CD14-positive monocyte (primary cell): Measurements from ENCODE around the gene PITPNB. TPM values are rescaled to one million over a fixed set of nuclear protein-coding genes. Genes with fewer than 3 reads are reported as not detected.

Experiments used
- DNase-seq, 3 donors: peaks; one replicate each; pipeline ENCODE4 v3.0.0-alpha.2; 2011 to 2022
- H2AFZ ChIP-seq: 2 replicates; pipeline ENCODE4 v1.6.0; 2012; ENCODE audit warnings: mild to moderate bottlenecking, low read depth, low read length, inconsistent platforms; ENCODE audit not compliant: insufficient read depth, poor library complexity, severe bottlenecking
- H3K27ac ChIP-seq, 2 donors: 1 replicate in 1 of 2; 2 replicates in 1 of 2; pipeline ENCODE4 v1.5.1; 2012 to 2013; ENCODE audit warnings: low read length in 2 of 2, control low read depth in 1 of 2, inconsistent platforms in 1 of 2, low read depth in 1 of 2, mild to moderate bottlenecking in 1 of 2
- H3K27me3 ChIP-seq, 2 donors: one replicate each; pipeline versions ENCODE4 v1.6.0 to v1.6.1; 2011 to 2013; ENCODE audit warnings: low read length in 2 of 2; ENCODE audit not compliant: control insufficient read depth in 2 of 2, insufficient read depth in 2 of 2
- H3K36me3 ChIP-seq, 2 donors: replicated peaks in 1 of 2; 1 replicate in 1 of 2; 2 replicates in 1 of 2; pipeline versions ENCODE4 v1.5.1 to v1.6.1; 2012 to 2013; ENCODE audit warnings: low read length in 2 of 2, control low read depth in 1 of 2, inconsistent platforms in 1 of 2, mild to moderate bottlenecking in 1 of 2; ENCODE audit not compliant: insufficient read depth in 2 of 2, control insufficient read depth in 1 of 2
- H3K4me1 ChIP-seq, 2 donors: 1 replicate in 1 of 2; 2 replicates in 1 of 2; pipeline versions ENCODE4 v1.5.1 to v1.6.1; 2012 to 2013; ENCODE audit warnings: low read length in 2 of 2, control low read depth in 1 of 2, inconsistent platforms in 1 of 2, mild to moderate bottlenecking in 1 of 2, moderate library complexity in 1 of 2; ENCODE audit not compliant: insufficient read depth in 2 of 2, control insufficient read depth in 1 of 2
- H3K4me2 ChIP-seq: replicated peaks from 2 replicates; pipeline ENCODE3; 2012; ENCODE audit warnings: low read length, moderate library complexity, mild to moderate bottlenecking; ENCODE audit not compliant: poor library complexity, severe bottlenecking; ENCODE audit errors: extremely low read depth
- H3K4me3 ChIP-seq, 3 experiments: fragments of 200-600 bp in 1 of 3; sonication (generic) in 1 of 3; replicated peaks in 1 of 3; 1 replicate in 2 of 3; 2 replicates in 1 of 3; pipeline ENCODE4 v1.5.1; 2011 to 2013; ENCODE audit warnings: low read length in 3 of 3, mild to moderate bottlenecking in 3 of 3, control low read depth in 2 of 3, low read depth in 2 of 3, inconsistent platforms in 1 of 3, moderate library complexity in 1 of 3
- H3K79me2 ChIP-seq: 2 replicates; pipeline ENCODE4 v1.6.0; 2012; ENCODE audit warnings: mild to moderate bottlenecking, control low read depth, inconsistent platforms, low read length, moderate library complexity; ENCODE audit not compliant: insufficient read depth
- H3K9ac ChIP-seq: 2 replicates; pipeline ENCODE4 v1.6.0; 2017; ENCODE audit warnings: low read length, mild to moderate bottlenecking; ENCODE audit not compliant: insufficient read depth, poor library complexity, severe bottlenecking
- H3K9me3 ChIP-seq, 2 donors: replicated peaks in 1 of 2; 1 replicate in 1 of 2; 2 replicates in 1 of 2; pipeline versions ENCODE4 v1.5.1 to v1.6.1; 2012 to 2013; ENCODE audit warnings: low read length in 2 of 2, control low read depth in 1 of 2; ENCODE audit not compliant: control insufficient read depth in 1 of 2, insufficient read depth in 1 of 2
- H4K20me1 ChIP-seq: 2 replicates; pipeline ENCODE4 v1.6.0; 2012; ENCODE audit warnings: mild to moderate bottlenecking, low read length, control low read depth, moderate library complexity; ENCODE audit not compliant: insufficient read depth
- H3K27ac Mint-ChIP-seq, 7 donors: one replicate each; pipeline ENCODE4 v1.8.0; 2020; ENCODE audit warnings: mild to moderate bottlenecking in 7 of 7, mixed read lengths in 7 of 7, moderate library complexity in 6 of 7, inconsistent platforms in 2 of 7
- H3K27me3 Mint-ChIP-seq, 3 donors: one replicate each; pipeline ENCODE4 v1.8.0; 2021 to 2022; ENCODE audit warnings: low read depth in 3 of 3, mild to moderate bottlenecking in 3 of 3, mixed read lengths in 3 of 3, moderate library complexity in 3 of 3, inconsistent platforms in 1 of 3
- H3K36me3 Mint-ChIP-seq, 2 donors: one replicate each; pipeline ENCODE4 v1.8.0; 2020; ENCODE audit warnings: mixed read lengths in 2 of 2, inconsistent platforms in 1 of 2, mild to moderate bottlenecking in 1 of 2
- H3K4me1 Mint-ChIP-seq: one replicate; pipeline ENCODE4 v1.8.0; 2020; ENCODE audit warnings: mild to moderate bottlenecking, mixed read lengths
- H3K4me3 Mint-ChIP-seq, 2 donors: one replicate each; pipeline ENCODE4 v1.8.0; 2020; ENCODE audit warnings: mild to moderate bottlenecking in 2 of 2, mixed read lengths in 2 of 2, moderate library complexity in 1 of 2
- H3K9me3 Mint-ChIP-seq, 7 donors: one replicate each; pipeline ENCODE4 v1.8.0; 2020 to 2022; ENCODE audit warnings: mixed read lengths in 7 of 7, mild to moderate bottlenecking in 6 of 7, moderate library complexity in 6 of 7, inconsistent platforms in 2 of 7
- CTCF ChIP-seq: fragments of 200-600 bp; IDR thresholded peaks from one replicate; pipeline ENCODE4 v1.8.0; 2022; ENCODE audit warnings: antibody characterized with exemption, mild to moderate bottlenecking
- WGBS: methylation state at CpG from one replicate; pipeline ENCODE4 v1.1.5; 2013; ENCODE audit warnings: missing lambda C conversion rate; ENCODE audit not compliant: insufficient coverage; 5-methylcytosine and 5-hydroxymethylcytosine counted together
- intact Hi-C, 2 donors: fragments of 100-400 bp; cut with micrococcal nuclease; formaldehyde crosslinking; loops; one replicate each; pipeline versions ENCODE4 v1.15.0 to v1.15.1; 2023
- polyA plus RNA-seq, 3 donors: library from polyadenylated mRNA; depleted of rRNA in 1 of 3; unstranded in 2 of 3; stranded (reverse) in 1 of 3; fragments of 300-500 nt in 2 of 3; fragments of >200 nt in 1 of 3; fragmentation: Illumina TruSeq in 2 of 3; gene quantifications; 1 replicate in 2 of 3; 2 replicates in 1 of 3; pipeline ENCODE4 v1.2.3, GENCODE V29; 2012 to 2021

PITPNB gene
- polyA plus RNA-seq, 3 donors: 19.2 to 29.1 (median 25.2) TPM

DNA sequence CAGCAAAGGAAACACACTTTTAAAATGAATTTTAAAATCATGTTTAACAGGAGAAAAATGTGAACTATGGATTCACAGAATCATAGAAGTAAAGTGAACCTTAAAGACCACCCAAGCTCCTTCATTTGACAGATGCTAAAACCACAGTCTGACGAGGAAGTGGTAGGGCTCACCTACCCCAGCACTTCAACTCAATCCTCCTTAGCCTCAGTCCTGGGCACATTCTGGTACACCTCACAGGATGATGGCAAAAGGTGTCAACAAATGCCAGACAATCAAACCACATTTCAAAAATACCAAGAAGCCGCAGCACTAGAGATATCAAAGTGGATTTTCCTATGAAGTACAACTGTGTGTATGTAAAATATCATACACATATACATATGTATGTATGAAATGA lies 43.1 kb downstream of the PITPNB start:
- intact Hi-C loops: no loop called here
- Histone ChIP-seq H3K79me2 (peaks cover 9% of the 10 kb centered on the region), H3K36me3 (peaks cover 36 to 69% of the 10 kb centered on the region in 2 donors), H3K27ac (no peak overlapping the region), H3K27me3 (no peaks in the 10 kb centered on the region), H3K9me3 (no peaks in the 10 kb centered on the region), H3K4me2 (no peak overlapping the region), H2AFZ (no peak overlapping the region), H3K9ac (no peak overlapping the region), H4K20me1 (no peaks in the 10 kb centered on the region), H3K4me1 (no peaks in the 10 kb centered on the region), H3K4me3 (no peak overlapping the region)
- TF ChIP-seq CTCF: no peak
- H3K27ac Mint-ChIP-seq: no peak overlapping the region
- H3K36me3 Mint-ChIP-seq: peaks cover 47 to 53% of the 10 kb centered on the region in 2 donors
- H3K27me3 Mint-ChIP-seq: no peaks in the 10 kb centered on the region
- 67% methylated on average over 1 of the region's 2 CpGs for WGBS
- no peak overlapping the region for H3K4me3 Mint-ChIP-seq
- no peaks in the 10 kb centered on the region for H3K4me1 Mint-ChIP-seq
- no peak for DNase-seq
- peaks cover 0 to 7% (median 0%) of the 10 kb centered on the region in 7 donors for H3K9me3 Mint-ChIP-seq

DNA sequence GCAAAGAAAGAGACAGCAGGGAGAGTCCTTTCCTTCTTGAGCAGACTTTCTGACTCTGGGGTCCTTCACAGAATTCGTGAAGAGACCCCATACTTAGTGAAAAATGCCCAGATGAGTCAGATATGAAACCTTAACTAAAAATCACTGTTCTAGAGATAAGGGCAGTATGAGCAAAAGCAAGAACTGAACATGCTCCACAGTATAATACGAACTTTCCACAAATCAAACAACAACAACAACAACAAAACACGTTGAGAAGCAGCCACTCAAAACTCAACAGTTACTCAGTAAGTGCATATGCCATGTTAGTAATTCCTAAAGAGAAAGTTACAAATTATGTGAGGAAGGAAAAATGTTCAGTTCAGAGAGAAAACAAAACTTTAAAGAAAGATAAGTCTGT lies 44.3 kb downstream of the PITPNB start:
- H3K79me2 ChIP-seq: peaks cover 9% of the 10 kb centered on the region

More for the DNA sequence above, 44.3 kb downstream of the PITPNB start:
- Histone ChIP-seq H4K20me1 (peaks cover 3% of the 10 kb centered on the region), H2AFZ (no peak overlapping the region), H3K4me3 (no peak overlapping the region), H3K4me2 (no peak overlapping the region), H3K36me3 (peaks cover 39 to 81% of the 10 kb centered on the region in 2 donors), H3K9me3 (no peaks in the 10 kb centered on the region), H3K27ac (no peak overlapping the region), H3K4me1 (no peaks in the 10 kb centered on the region), H3K27me3 (no peaks in the 10 kb centered on the region), H3K9ac (no peak overlapping the region)
- Mint-ChIP-seq H3K36me3 (peaks cover 56 to 63% of the 10 kb centered on the region in 2 donors), H3K4me3 (no peak overlapping the region), H3K27ac (peak overlapping the region in 1 of 7 donors; percentile 38), H3K4me1 (no peaks in the 10 kb centered on the region), H3K9me3 (peaks cover 0 to 7% (median 0%) of the 10 kb centered on the region in 7 donors), H3K27me3 (no peaks in the 10 kb centered on the region)
- intact Hi-C loops: no loop called here
- no peak for TF ChIP-seq CTCF
- WGBS: no CpG with 5 or more reads among the region's 3 CpGs
- DNase-seq: no peak
